ENCODE data around the gene CDH5.

CDH5 gene, protein sequence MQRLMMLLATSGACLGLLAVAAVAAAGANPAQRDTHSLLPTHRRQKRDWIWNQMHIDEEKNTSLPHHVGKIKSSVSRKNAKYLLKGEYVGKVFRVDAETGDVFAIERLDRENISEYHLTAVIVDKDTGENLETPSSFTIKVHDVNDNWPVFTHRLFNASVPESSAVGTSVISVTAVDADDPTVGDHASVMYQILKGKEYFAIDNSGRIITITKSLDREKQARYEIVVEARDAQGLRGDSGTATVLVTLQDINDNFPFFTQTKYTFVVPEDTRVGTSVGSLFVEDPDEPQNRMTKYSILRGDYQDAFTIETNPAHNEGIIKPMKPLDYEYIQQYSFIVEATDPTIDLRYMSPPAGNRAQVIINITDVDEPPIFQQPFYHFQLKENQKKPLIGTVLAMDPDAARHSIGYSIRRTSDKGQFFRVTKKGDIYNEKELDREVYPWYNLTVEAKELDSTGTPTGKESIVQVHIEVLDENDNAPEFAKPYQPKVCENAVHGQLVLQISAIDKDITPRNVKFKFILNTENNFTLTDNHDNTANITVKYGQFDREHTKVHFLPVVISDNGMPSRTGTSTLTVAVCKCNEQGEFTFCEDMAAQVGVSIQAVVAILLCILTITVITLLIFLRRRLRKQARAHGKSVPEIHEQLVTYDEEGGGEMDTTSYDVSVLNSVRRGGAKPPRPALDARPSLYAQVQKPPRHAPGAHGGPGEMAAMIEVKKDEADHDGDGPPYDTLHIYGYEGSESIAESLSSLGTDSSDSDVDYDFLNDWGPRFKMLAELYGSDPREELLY

GRCh38 chr16:66366433-66367299, at the start of gene CDH5:
TSS of gene CDH5 (plus strand) at chr16:66366691. CDS start at chr16:66379338, 12,647 bp downstream.
- Histone ChIP-seq H2AFZ (ENCODE audit: low read length) (no peak within 1 kb of the TSS), H3K9me2 (ENCODE audit: low read depth, low read length) (no peaks in the 10 kb centered on the region), H3K4me1 (ENCODE audit: insufficient read depth, low read length, severe bottlenecking) (no peaks in the 10 kb centered on the region), H3K27ac (ENCODE audit: low read depth, low read length, poor library complexity, severe bottlenecking) (no peak within 1 kb of the TSS), H3K4me3 (ENCODE audit: low read depth, low read length, poor library complexity, severe bottlenecking) (no peak within 1 kb of the TSS), H3K9me3 (ENCODE audit: low read length) (no peaks in the 10 kb centered on the region), H3K36me3 (ENCODE audit: insufficient read depth, low read length) (no peaks in the 10 kb centered on the region), H3K27me3 (ENCODE audit: insufficient read depth, low read length) (no peaks in the 10 kb centered on the region), H3K4me2 (ENCODE audit: low read length) (no peak within 1 kb of the TSS), H4K20me1 (ENCODE audit: insufficient read depth, low read length) (no peaks in the 10 kb centered on the region), H3K9ac (ENCODE audit: low read length) (no peak within 1 kb of the TSS), H3K79me2 (ENCODE audit: insufficient read depth, low read length) (no peaks in the 10 kb centered on the region), H3F3A (ENCODE audit: insufficient read depth, low read length) (no peaks in the 10 kb centered on the region)
- TF ChIP-seq EZH2 (IDR thresholded peaks at IDR 0.05; ENCODE audit: borderline replicate concordance, low read length) = no peak
- TF ChIP-seq, protein P1, sequence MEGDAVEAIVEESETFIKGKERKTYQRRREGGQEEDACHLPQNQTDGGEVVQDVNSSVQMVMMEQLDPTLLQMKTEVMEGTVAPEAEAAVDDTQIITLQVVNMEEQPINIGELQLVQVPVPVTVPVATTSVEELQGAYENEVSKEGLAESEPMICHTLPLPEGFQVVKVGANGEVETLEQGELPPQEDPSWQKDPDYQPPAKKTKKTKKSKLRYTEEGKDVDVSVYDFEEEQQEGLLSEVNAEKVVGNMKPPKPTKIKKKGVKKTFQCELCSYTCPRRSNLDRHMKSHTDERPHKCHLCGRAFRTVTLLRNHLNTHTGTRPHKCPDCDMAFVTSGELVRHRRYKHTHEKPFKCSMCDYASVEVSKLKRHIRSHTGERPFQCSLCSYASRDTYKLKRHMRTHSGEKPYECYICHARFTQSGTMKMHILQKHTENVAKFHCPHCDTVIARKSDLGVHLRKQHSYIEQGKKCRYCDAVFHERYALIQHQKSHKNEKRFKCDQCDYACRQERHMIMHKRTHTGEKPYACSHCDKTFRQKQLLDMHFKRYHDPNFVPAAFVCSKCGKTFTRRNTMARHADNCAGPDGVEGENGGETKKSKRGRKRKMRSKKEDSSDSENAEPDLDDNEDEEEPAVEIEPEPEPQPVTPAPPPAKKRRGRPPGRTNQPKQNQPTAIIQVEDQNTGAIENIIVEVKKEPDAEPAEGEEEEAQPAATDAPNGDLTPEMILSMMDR (IDR thresholded peaks at IDR 0.05; ENCODE audit: low read length) = no peak

- Histone ChIP-seq H3K9me2 (ENCODE audit: low read depth, low read length) (no peaks in the 10 kb centered on the region), H3K27ac (ENCODE audit: low read depth, low read length, poor library complexity, severe bottlenecking) (no peak overlapping the region), H2AFZ (ENCODE audit: low read length) (no peak overlapping the region), H3K9ac (ENCODE audit: low read length) (no peak overlapping the region), H3K79me2 (ENCODE audit: insufficient read depth, low read length) (no peaks in the 10 kb centered on the region), H3K36me3 (ENCODE audit: insufficient read depth, low read length) (no peaks in the 10 kb centered on the region), H3K9me3 (ENCODE audit: low read length) (no peaks in the 10 kb centered on the region), H3K4me1 (ENCODE audit: insufficient read depth, low read length, severe bottlenecking) (no peaks in the 10 kb centered on the region), H3F3A (ENCODE audit: insufficient read depth, low read length) (no peaks in the 10 kb centered on the region), H3K4me2 (ENCODE audit: low read length) (no peak overlapping the region), H3K4me3 (ENCODE audit: low read depth, low read length, poor library complexity, severe bottlenecking) (no peak overlapping the region), H3K27me3 (ENCODE audit: insufficient read depth, low read length) (0 out of 2 replicates have a peak, but pooled peaks cover 3% of the 10 kb centered on the region), H4K20me1 (ENCODE audit: insufficient read depth, low read length) (no peaks in the 10 kb centered on the region)
- no peak for TF ChIP-seq EZH2 (IDR thresholded peaks at IDR 0.05; ENCODE audit: borderline replicate concordance, low read length)
- TF ChIP-seq, protein P1 (IDR thresholded peaks at IDR 0.05; ENCODE audit: low read length) = no peak
Measured at GRCh38 chr16:66318505-66318904, 48.0 kb upstream of the CDH5 start.

DNA sequence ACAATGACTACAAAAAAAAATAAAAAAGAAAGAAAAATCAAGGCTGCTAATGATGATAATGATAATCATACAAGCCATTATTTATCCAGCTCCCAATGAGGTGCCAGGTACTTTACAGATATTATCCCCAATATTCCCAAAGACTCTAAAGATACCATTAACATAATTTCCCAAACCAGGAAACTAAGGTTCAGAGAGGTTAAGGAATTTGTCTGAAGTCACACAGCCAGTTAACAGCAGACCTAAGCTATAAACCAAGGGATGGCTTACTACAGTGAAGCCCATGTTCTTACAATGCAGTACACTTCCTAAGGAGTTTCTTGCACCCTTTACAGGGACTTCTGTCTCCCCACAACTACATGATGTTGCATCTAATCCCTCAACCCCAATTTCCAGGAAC, 45.7 kb upstream of the CDH5 start:
- Histone ChIP-seq H2AFZ (ENCODE audit: low read length) (no peak overlapping the region), H3K36me3 (ENCODE audit: insufficient read depth, low read length) (no peaks in the 10 kb centered on the region), H3K27ac (ENCODE audit: low read depth, low read length, poor library complexity, severe bottlenecking) (no peak overlapping the region), H3K4me2 (ENCODE audit: low read length) (no peak overlapping the region), H3K27me3 (ENCODE audit: insufficient read depth, low read length) (0 out of 2 replicates have a peak, but pooled peaks cover 3% of the 10 kb centered on the region), H3K4me3 (ENCODE audit: low read depth, low read length, poor library complexity, severe bottlenecking) (no peak overlapping the region), H3K9me2 (ENCODE audit: low read depth, low read length) (no peaks in the 10 kb centered on the region), H3K79me2 (ENCODE audit: insufficient read depth, low read length) (no peaks in the 10 kb centered on the region), H4K20me1 (ENCODE audit: insufficient read depth, low read length) (no peaks in the 10 kb centered on the region), H3F3A (ENCODE audit: insufficient read depth, low read length) (no peaks in the 10 kb centered on the region), H3K4me1 (ENCODE audit: insufficient read depth, low read length, severe bottlenecking) (no peaks in the 10 kb centered on the region), H3K9me3 (ENCODE audit: low read length) (no peaks in the 10 kb centered on the region), H3K9ac (ENCODE audit: low read length) (no peak overlapping the region)
- TF ChIP-seq, protein P1 (IDR thresholded peaks at IDR 0.05; ENCODE audit: low read length) = no peak
- TF ChIP-seq EZH2 (IDR thresholded peaks at IDR 0.05; ENCODE audit: borderline replicate concordance, low read length) = no peak

Data from OCI-LY1 (cell line).